Activated T-helper 2 cell treated with anti-CD3 and anti-CD28 coated beads, Interferon-gamma antibody, Interleukin-2, Interleukin-4, amounts not matched to agents 10 μg/mL and 5 μg/mL and 100 μg/mL, durations not matched to agents 14 hours and 24 hours and 36 hours (primary cell): ENCODE results near the gene IPPK. TPM values are rescaled to one million over a fixed set of nuclear protein-coding genes. Genes with fewer than 3 reads are reported as not detected.

ENCODE experiments used
- DNase-seq: peaks from one replicate; pipeline ENCODE4 v3.0.0; 2021; ENCODE audit warnings: low spot score
- H3K27ac Mint-ChIP-seq: one replicate; pipeline ENCODE4 v1.8.0; 2021; ENCODE audit warnings: mixed read lengths
- H3K27me3 Mint-ChIP-seq: one replicate; pipeline ENCODE4 v1.8.0; 2021; ENCODE audit warnings: low read depth, mixed read lengths
- H3K36me3 Mint-ChIP-seq: one replicate; pipeline ENCODE4 v1.8.0; 2021; ENCODE audit warnings: low read depth, mixed read lengths
- H3K4me1 Mint-ChIP-seq: one replicate; pipeline ENCODE4 v1.8.0; 2021; ENCODE audit warnings: low read depth, mixed read lengths
- H3K4me3 Mint-ChIP-seq: one replicate; pipeline ENCODE4 v1.8.0; 2021; ENCODE audit warnings: low read depth, mild to moderate bottlenecking, moderate library complexity, mixed read lengths
- H3K9me3 Mint-ChIP-seq: one replicate; pipeline ENCODE4 v1.8.0; 2021; ENCODE audit warnings: mixed read lengths
- intact Hi-C: fragments of 100-400 bp; cut with micrococcal nuclease; formaldehyde crosslinking; loops from one replicate; pipeline ENCODE4 v1.15.1; 2023
- total RNA-seq: library from RNA; stranded (reverse); gene quantifications from 2 replicates; pipeline ENCODE4 v1.2.3, GENCODE V29; 2022

IPPK gene
- total RNA-seq, 1 donor from 2014 or later: 14.8 TPM

DNA sequence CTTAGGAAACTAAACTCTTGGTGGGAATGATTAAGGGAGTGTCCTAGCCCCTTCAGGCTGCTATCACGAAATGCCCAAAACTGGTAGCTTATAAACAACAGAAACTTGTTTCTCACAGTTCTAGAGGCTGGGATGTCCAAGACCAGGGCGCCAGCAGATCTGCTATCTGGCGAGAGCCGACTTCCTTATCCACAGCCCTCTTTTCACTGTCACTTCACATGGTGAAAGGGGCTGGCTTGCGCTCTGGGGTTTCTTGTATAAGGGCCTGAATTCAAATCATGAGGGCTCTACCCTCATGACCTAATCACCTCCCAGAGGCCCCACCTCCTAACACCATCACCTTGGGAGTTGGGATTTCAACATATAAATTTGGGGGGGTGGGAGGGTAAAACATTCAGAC, 49.1 kb downstream of the IPPK start:
- no peak overlapping the region for H3K27ac Mint-ChIP-seq
- H3K36me3 Mint-ChIP-seq: peaks cover 36% of the 10 kb centered on the region
- no peaks in the 10 kb centered on the region for H3K27me3 Mint-ChIP-seq
- no peak for DNase-seq
- intact Hi-C loops: no loop called here
- H3K4me3 Mint-ChIP-seq: no peak overlapping the region
- no peaks in the 10 kb centered on the region for H3K9me3 Mint-ChIP-seq
- peaks cover 4% of the 10 kb centered on the region for H3K4me1 Mint-ChIP-seq

DNA sequence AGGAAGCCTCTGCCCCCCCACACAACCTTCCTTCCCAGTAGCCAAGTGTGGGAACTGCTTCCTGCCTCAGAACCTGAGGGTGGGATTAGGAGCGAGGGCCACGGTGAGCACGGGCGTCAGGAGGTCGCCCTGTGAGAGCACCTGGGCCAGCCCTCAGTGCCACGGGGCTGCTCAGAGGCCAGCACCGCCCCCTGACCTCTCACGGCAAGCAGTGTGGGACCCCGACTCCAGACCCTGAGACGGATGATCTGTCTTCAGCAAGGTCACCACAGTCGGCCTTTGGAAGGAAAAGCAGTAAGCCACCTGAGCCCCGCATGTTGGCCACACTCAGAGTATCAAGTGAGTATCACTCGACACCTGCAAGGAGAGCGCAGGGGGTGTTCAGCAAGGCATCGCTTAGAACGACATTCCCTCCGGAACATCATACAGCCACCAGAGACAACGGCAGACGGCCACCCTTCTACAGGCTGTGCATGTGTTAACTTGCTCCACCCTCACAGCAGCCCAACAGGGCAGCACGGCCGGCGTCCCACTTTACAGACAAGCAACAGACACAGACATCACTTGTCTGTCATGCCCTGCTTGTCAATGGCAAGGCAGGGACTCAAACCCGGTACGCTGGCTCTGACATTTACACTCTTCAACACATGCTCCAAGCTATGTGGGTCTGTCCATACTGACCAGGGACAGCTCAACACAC, 50.2 kb downstream of the IPPK start:
- H3K27me3 Mint-ChIP-seq: no peaks in the 10 kb centered on the region
- intact Hi-C loops: no loop called here
- H3K4me1 Mint-ChIP-seq: no peaks in the 10 kb centered on the region
- no peaks in the 10 kb centered on the region for H3K9me3 Mint-ChIP-seq
- peaks cover 44% of the 10 kb centered on the region for H3K36me3 Mint-ChIP-seq
- H3K4me3 Mint-ChIP-seq: no peak overlapping the region
- H3K27ac Mint-ChIP-seq: no peak overlapping the region
- DNase-seq: no peak

DNA sequence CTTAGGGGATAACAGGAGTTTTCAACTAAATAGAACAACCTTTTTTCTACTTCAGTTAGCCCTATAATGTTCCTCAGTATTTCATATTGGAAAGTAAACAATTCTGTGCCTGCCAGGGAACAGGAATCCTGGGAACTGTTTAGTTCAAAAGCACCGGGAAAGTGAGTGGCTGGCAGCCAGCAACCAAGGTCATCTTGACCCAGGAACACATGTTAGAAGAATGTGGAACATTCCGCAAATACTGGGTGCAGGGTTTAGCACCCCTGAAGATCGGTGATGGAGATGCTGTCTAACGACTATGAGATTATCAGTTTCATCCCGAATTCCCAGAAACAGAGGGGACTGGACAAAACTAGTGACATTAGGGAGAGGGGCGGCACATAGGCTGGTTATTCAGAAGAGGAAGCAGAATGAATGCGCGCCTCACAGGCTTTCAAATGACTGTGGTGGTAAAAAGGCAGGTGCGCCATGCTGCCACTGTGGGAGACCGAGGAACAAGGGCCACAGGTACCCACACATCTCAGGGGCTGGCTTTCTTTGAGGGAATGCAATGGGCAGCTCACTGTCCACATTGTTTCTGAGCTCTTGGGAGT, 51.2 kb downstream of the IPPK start:
- Mint-ChIP-seq H3K27ac (no peak overlapping the region), H3K27me3 (no peaks in the 10 kb centered on the region), H3K4me1 (no peaks in the 10 kb centered on the region), H3K4me3 (no peak overlapping the region), H3K36me3 (peaks cover 45% of the 10 kb centered on the region), H3K9me3 (no peaks in the 10 kb centered on the region)
- intact Hi-C loops: no loop called here
- DNase-seq: no peak

DNA sequence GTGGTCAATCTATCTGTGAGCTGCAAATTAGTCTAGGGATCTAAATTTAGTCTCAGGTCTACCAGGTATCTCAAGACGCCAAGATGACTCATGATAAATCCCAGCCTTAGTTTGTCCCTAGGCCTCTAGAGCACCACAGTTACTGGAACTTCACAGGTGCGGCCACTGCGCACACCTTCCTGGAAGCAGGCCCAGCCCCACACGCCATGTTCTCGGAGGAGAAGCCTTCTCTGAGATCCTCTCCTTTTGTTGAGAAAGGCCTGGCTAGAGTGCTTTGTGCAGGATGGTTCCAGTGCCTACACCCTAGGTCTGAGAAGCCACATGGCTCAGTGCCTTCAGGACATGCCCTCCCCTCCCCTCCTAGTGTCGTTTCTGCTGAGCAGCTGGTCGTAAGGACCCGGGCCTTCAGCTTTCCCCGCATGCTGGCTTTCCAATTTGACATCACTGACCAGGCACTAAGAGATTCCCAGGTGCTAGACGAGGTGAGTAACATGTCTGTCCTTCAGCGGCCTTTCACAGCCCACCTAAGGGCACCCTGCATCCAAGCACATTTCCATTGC, 51.9 kb downstream of the IPPK start:
- Mint-ChIP-seq H3K4me3 (no peak overlapping the region), H3K27ac (no peak overlapping the region), H3K4me1 (no peaks in the 10 kb centered on the region), H3K9me3 (no peaks in the 10 kb centered on the region), H3K36me3 (peaks cover 45% of the 10 kb centered on the region), H3K27me3 (no peaks in the 10 kb centered on the region)
- DNase-seq: no peak
- intact Hi-C loops: no loop called here

DNA sequence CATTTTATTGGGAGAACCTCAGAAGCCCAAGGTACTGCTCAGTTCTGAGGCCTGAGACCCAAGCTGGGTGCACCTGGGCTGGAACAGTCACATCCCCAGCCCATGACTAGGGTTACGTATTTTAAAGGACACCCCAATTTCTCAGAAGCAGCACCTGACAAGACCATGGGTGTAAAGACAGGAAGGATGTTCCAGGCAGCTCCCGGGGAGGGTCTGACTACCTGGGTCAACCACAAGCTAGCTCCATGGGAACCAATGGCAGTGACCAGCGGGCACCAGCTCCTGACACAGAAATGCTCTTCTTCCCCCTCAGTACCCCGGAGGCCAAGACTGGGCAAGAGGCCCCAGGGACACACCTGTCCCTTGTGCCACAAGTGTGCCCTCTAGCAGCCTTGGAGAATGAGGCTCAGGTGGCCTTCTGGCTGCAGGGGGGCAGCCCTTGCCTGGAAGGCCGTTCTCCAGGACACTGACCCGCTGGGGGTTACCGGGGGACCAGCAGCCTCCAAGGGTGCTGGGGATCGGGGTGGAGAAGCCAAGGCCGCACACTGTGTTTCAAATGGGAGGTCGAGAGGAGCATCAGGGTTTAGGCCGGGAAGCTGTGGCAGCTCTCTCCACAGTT, 52.6 kb downstream of the IPPK start:
- no peak for DNase-seq
- Mint-ChIP-seq H3K27me3 (no peaks in the 10 kb centered on the region), H3K36me3 (peaks cover 47% of the 10 kb centered on the region), H3K27ac (no peak overlapping the region), H3K4me3 (no peak overlapping the region), H3K9me3 (no peaks in the 10 kb centered on the region), H3K4me1 (no peaks in the 10 kb centered on the region)
- intact Hi-C loops: no loop called here

DNA sequence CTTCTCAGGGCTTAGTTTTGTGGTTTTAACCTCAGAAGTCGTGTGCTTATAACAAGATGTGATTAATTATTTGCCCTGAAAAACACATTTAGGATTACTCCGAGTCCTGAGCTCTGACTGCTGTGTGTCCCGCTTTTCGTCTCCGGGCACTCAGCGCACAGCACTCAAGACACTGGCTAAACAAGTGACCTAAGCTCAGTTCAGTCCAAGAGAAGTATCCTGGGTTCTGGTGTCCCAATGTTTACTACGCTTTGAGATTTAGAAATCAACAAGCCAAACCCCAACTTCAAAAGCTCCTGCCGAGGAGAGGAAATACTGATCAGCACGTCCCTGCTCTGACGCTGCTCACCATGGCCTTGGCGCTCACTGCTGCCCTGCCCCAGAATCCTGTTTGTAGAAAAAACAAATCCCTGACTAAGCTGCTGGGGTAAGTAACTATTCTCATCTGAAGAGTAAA, 53.2 kb downstream of the IPPK start:
- no peaks in the 10 kb centered on the region for H3K9me3 Mint-ChIP-seq
- intact Hi-C loops: no loop called here
- peaks cover 51% of the 10 kb centered on the region for H3K36me3 Mint-ChIP-seq
- no peak overlapping the region for H3K4me3 Mint-ChIP-seq
- no peaks in the 10 kb centered on the region for H3K4me1 Mint-ChIP-seq
- no peak overlapping the region for H3K27ac Mint-ChIP-seq
- H3K27me3 Mint-ChIP-seq: no peaks in the 10 kb centered on the region
- DNase-seq: no peak

DNA sequence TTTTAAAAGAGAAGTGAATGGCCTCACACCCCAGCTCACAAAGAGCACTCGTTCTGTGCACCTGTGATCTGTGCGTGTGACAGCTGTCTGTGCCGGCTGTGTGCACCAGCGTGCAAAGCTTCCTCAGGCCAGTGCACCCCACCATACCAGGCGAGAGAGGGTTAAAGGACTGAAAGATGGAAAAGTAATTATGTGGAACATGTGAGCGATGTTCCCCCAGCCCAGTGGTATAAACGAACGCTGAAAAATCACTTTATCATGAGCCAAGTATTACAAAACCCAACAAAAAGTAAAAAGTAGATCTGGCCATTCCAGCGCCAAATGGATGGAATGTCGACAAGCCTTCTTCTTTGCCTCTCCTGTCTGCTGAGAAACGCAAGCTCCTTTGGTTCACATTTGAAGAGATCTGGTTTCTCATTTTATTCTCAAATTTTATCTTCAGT, 53.7 kb downstream of the IPPK start:
- Mint-ChIP-seq H3K9me3 (no peaks in the 10 kb centered on the region), H3K27me3 (no peaks in the 10 kb centered on the region), H3K36me3 (peaks cover 53% of the 10 kb centered on the region), H3K27ac (no peak overlapping the region), H3K4me1 (no peaks in the 10 kb centered on the region), H3K4me3 (no peak overlapping the region)
- intact Hi-C loops: no loop called here
- no peak for DNase-seq

DNA sequence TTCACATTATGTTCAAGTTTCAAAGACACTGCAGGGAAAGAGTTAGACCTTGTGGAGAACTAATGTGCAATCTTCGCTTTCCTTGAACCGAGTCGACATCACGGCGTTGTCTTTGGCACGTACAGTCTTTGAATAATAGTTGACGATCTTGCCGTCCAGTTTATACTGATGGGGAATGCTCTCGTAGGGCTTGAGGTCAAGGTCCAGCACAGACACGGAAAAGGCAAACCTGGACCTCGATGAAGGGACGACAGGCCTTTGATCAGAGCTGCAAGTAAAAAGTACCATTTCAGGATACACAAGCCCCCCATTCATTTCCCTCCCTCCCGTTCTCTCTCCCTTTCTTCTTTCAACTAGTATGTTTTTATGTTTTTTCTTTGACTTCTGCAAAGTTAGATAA, 54.1 kb downstream of the IPPK start:
- H3K36me3 Mint-ChIP-seq: peaks cover 53% of the 10 kb centered on the region
- no peak overlapping the region for H3K27ac Mint-ChIP-seq
- no peaks in the 10 kb centered on the region for H3K27me3 Mint-ChIP-seq
- H3K4me1 Mint-ChIP-seq: no peaks in the 10 kb centered on the region
- no peaks in the 10 kb centered on the region for H3K9me3 Mint-ChIP-seq
- intact Hi-C loops: no loop called here
- no peak overlapping the region for H3K4me3 Mint-ChIP-seq
- DNase-seq: no peak

DNA sequence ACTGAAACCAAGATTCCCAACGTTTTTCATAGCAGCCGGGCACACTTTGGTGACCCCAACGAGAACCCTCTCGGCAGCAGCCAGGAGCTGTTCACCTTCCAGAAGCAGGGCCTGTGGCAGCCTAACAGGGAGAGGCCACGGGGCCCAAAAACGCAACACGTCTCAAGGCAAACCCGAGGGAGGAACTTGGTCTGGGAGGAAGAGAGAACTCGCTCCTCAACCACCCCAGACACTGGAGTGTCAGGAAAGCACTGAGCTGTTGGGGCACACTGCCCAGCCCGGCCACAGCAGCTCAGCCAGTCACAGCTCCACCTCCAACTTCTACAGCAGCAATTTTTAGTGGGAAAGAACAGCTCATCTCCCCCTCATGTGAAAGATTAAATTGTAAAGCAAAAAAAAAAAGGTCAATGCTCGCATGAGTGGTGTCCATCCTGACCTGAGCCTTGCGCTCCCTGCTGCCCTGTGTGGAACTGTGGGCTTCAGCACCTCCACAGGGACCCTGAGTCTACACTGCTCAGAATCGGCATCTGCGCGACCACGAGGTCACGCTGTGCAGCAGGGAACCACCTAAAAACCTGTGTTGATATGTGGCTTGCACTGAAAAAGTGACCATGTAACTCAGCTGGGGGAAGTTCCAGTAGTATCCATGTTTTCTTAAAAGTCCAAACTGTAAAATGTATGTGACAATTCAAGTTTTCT, 55.0 kb downstream of the IPPK start:
- no peak overlapping the region for H3K27ac Mint-ChIP-seq
- no peaks in the 10 kb centered on the region for H3K9me3 Mint-ChIP-seq
- no peaks in the 10 kb centered on the region for H3K27me3 Mint-ChIP-seq
- intact Hi-C loops: no loop called here
- DNase-seq: no peak
- H3K36me3 Mint-ChIP-seq: peaks cover 46% of the 10 kb centered on the region
- no peaks in the 10 kb centered on the region for H3K4me1 Mint-ChIP-seq
- no peak overlapping the region for H3K4me3 Mint-ChIP-seq

DNA sequence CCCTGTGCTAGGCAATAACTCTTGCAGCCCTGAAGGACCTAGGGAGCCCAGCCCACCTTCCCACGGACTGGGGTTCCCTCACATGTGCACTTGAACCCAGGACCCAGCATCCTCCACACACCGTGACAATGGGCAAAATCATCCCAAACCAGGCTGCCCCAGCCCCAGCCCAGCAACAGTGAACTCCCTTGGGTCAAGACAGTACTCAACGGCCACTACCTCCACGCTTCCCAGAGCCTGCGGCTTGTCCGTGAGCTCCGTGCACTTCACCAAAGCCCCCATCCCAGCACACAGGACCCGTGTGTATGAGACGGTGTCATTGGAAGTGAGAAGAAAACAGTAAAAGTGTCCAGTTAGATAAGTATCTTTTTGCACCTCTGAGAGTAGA, 55.8 kb downstream of the IPPK start:
- no peaks in the 10 kb centered on the region for H3K4me1 Mint-ChIP-seq
- peaks cover 43% of the 10 kb centered on the region for H3K36me3 Mint-ChIP-seq
- intact Hi-C loops: no loop called here

DNA sequence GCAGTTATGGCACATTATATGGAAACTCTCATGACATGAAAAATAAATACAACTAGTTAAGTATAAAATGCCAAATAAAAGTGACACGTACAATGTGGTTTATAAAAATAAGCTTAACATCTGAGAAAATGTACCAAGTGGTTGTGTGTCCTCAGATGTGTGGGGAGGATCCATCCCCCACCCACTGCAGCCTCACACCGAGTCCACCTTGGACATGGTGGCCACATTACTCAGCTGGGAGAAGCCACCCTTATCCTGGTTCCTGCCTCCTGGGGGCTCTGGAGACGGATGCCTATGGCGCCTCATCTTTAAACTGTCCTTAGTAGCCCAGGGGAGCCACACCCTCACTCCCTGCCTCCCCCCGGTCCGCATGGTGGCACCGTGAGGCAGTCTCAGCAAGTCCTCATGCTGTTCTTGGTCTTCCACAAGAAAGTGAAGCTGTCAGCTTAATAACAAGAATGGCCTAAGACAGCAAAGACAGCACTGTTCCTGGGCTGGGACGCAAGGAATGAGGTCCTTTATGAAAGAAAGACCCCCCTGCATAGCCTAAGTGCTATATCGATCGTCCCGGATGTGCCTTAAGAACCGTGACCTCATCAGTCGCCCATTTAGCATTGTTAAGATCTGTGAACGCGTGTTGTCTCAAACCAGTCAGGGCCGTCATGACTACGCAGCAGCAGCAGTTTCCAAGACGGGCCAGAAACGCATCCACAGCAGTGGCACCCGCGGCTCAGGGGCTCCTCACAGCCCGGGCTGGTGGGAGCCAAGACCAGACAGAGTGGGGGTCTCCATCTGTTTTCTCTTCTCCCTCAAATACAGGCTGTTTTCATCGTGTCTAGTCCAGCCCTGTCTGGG, 56.4 kb downstream of the IPPK start:
- intact Hi-C loops: no loop called here
- no peaks in the 10 kb centered on the region for H3K4me1 Mint-ChIP-seq
- no peak overlapping the region for H3K4me3 Mint-ChIP-seq
- no peak for DNase-seq
- no peaks in the 10 kb centered on the region for H3K9me3 Mint-ChIP-seq
- H3K36me3 Mint-ChIP-seq: peaks cover 37% of the 10 kb centered on the region
- H3K27me3 Mint-ChIP-seq: no peaks in the 10 kb centered on the region
- H3K27ac Mint-ChIP-seq: no peak overlapping the region

More for the DNA sequence above, 55.8 kb downstream of the IPPK start:
- no peaks in the 10 kb centered on the region for H3K27me3 Mint-ChIP-seq
- H3K27ac Mint-ChIP-seq: no peak overlapping the region
- no peak for DNase-seq
- no peaks in the 10 kb centered on the region for H3K9me3 Mint-ChIP-seq
- no peak overlapping the region for H3K4me3 Mint-ChIP-seq

DNA sequence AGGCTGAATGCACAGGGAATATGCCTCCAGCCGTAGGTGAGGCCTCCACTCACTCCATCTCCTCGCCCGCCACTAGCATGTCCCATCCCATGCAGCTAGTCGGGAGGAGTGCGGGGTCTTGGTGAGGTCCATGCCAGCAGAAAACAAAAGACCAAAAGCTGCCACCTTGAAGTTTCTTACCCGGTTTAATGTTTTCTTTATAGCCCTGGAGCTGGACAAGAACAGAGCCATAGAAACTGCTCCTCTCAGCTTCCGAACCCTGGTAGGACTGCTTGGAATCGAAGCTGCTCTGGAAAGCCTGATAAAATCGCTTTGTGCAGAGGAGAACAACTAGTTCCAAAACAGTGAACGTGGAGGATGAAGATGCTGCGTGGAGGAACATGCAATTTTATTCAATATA, 57.1 kb downstream of the IPPK start:
- Mint-ChIP-seq H3K9me3 (no peaks in the 10 kb centered on the region), H3K36me3 (peaks cover 37% of the 10 kb centered on the region), H3K4me1 (no peaks in the 10 kb centered on the region), H3K4me3 (no peak overlapping the region), H3K27ac (no peak overlapping the region), H3K27me3 (no peaks in the 10 kb centered on the region)
- intact Hi-C loops: no loop called here
- DNase-seq: no peak
